ENCODE measurements around the gene DRD4. TPM values are rescaled to one million over a fixed set of nuclear protein-coding genes. Genes with fewer than 3 reads are reported as not detected.

DRD4 gene
- total RNA-seq, 1 experiment from 2014 or later, result not detected

DNA sequence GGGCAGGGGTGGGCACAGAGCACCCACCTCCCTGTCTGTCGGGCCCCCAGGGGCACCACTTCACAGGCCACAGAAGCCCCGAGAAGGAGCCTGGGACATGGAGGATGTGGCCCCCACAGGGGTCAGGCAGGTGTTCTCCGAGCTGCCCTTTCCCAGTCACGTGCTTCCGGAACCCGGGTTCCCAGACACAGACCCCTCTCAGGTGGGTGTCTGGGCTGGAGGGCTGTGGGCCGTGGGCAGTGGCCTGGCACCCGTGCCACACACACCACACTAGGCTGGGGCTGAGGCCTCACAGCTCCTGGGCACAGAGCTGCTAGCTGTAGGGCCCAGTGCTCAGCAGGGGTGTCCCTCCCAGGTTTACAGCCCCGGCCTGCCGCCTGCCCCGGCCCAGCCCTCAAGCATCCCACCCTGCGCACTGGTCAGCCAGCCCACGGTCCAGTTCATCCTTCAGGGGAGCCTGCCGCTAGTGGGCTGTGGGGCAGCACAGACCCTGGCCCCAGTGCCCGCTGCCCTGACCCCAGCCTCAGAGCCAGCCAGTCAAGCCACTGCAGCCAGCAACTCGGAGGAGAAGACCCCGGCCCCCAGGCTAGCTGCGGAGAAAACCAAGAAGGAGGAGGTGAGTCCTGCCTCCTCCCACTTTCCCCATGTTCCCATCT, 26.8 kb upstream of the DRD4 start:
- no peak for DNase-seq (ENCODE audit: low read depth)

DNA sequence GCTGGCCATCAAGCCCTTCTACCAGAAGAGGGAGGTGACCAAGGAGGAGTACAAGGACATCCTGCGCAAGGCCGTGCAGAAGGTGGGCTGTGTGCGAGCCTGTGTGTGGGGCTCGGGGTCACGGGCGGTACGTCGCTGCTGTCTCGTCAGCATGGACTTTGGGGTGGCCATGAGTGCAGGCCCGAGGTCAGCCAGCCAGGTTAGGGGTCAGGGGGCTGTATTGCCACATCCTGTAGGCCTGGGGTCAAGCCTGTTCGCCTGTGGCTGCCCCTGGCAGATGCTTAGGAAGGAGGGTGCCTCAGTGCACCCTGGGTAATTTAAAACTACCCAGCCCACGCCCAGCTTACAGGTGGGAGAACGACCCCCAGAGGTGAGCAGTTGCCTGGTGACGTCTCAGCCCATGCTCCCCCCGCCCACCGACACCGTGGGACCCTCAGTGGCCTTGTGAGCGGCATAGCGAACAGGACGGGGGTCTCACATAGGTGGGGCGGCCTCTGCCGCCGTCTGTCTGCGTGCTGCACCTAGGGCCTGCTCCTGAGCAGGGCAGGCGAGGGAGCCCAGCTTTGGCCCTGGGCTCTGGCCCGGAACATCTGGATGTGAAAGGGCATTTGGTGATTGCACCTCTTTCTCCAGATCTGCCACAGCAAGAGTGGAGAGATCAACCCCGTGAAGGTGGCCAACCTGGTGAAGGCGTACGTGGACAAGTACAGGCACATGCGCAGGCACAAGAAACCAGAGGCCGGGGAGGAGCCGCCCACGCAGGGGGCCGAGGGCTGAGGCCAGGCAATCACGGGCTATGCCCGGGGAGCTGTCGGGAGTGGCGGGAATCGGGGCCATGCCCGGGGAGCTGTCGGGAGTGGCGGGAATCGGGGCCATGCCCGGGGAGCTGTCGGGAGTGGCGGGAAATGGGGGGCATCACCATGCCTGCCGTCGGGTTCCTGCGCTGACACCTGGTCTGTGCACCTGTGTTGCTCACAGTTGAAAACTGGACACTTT, 25.8 kb upstream of the DRD4 start:
- DNase-seq (ENCODE audit: low read depth), result no peak

DNA sequence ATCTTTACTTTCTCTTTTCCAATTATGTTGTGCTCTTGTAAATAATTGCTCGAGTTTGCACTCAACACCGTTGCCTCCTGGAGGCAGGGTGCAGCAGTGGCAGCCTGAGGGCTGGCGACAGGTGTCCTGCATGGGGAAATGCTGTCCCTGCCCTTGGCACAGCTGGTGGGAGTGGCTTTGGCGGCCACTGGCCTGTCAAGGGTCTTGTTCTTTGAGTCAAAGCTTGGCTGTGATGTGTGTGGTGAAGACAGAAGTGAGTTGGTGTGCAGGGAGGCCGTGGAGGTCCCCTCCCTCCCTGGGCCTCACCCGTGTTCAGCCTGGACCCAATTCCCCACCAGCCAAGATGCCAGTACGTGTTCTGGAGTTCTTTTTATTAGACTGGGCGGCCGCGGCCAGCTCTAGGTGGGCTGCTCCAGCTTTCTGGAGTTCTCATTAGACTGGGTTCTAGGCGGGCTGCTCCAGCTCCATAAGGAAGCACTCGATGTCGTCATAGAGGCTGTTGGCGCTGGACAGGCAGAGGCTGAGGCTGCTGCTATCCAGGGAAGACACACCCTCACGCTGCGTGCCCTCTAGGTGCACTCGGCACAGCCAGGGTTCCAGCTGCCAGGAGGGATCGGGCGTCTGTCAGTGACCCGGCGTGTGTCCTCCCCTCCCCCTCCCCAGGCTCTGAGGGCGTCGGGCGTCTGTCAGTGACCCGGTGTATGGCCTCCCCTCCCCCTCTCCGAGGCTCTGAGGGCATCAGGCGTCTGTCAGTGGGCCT, 24.7 kb upstream of the DRD4 start:
- DNase-seq (ENCODE audit: low read depth), result no peak

DNA sequence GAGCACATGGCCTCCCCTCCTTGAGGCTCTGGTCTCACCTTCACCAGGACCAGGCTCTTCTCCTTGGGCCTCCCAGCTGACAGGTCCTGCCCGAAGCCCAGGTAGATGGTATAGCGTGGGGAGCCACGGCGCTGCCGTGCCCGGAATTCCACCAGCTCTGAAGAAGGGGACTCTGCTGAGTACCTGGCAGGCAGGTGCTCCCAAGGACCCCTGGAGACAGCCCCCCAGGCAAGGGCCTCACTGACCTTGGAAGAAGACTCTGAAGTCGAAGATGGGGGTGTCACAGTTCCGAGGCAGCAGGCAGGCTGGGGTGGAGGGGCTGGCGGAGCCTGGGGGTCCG, 24.1 kb upstream of the DRD4 start:
- DNase-seq (ENCODE audit: low read depth), result no peak

DNA sequence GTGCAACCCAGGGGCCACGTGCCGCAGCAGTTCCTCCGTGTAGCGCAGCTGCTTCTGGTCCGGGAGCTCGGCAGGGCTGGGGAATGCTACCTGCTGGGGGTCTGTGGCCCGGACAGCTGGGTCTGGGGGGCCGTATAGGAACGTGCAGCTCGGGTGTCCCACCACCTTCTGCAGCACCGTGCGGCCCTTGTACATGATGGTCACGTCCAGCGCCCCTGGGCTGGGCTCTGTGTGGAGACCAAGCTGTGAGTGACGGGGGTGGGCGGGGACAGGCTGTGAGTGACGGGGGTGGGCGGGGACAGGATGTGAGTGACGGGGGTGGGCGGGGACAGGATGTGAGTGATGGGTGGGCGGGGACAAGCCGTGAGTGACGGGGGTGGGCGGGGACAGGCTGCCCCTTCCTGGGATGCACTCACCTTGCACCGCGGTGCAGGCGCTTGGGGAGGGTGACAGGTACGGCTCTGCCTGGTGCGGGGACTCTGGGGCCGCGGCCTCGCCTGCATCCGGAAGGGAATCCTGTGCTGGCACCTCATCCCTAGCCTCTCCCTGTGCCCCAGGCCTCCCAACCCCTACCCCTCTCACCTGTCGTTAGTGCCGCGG, 23.6 kb upstream of the DRD4 start:
- peak; percentile 30 for DNase-seq (ENCODE audit: low read depth)

DNA sequence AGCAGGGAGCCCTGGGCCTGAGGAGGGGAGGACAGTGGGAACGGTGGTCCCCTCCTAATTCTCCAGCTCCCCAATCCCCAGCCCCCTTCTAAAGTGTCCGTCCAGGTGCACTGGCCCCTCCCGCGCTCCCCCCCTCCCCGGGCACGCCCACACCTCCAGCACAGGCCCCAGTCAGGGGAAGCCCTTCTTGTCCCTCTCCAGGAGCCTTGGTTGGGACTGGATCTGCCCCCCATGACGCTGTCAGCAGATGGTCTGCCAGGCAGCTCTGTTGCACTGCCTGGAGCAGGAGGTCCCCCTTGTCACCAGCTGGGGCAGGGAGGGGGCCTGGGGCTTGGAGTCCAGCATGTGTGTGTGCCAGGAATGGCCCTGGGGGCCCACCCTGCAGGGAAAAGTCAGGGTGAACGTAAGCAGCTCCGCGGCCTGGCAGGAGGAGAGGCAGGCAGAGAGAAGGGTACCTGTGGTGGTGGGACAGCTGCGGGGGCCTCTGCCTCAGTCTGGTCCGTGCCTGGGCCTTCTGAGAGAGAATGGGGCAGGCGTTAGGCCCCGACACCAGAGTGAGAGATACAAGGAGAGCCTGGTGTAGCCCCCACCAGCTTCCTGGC, 22.9 kb upstream of the DRD4 start:
- DNase-seq (ENCODE audit: low read depth), result no peak

GRCh38 chr11:614623-615503, 22.2 kb upstream of the DRD4 start:
- no peak for DNase-seq (ENCODE audit: low read depth)

DNA sequence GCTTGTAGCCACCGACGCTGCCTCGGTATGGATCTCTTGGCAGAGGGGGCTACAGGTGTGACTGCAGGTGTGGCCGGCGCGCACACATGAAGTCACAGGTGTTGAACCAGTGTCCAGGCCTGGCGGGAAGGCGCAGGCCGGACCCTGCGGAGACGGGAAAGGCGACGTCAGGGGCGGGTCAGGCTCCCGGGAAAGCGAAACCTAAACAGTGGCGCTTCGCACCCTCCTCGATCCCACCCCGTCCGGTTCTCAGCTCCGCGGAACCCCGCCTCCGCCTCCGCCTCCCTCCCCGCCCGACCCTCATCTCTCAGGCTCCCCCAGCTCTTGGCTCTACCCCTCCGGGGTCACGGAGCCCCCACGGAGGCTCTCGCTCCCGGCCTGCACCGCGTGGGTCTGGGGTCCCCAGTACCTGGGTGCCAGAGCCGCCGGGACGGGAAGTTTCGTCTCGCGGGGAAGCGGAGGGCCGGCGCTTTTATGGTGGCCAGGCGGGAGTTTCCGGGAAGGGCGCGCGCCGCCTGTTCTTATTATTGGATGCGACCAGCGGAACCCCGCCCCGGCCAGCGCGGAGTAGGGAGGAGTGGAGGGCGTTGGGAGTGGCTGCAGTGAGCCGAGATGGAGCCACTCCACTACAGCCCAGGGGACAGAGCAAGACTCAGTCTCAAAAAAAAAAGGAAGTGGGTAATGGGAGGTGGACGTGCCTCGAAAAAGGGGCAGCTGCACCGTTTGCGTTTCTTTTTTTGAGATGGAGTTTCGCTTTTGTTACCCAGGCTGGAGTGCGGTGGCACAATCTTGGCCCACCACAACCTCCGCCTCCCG, 21.4 kb upstream of the DRD4 start, which contains the start of gene IRF7:
Gene IRF7 (minus strand): TSS at position 447 of the 816 bp plus-strand sequence. CDS start 586 bp downstream, outside the sequence.
- peak; percentile 87 for DNase-seq (ENCODE audit: low read depth)

DNA sequence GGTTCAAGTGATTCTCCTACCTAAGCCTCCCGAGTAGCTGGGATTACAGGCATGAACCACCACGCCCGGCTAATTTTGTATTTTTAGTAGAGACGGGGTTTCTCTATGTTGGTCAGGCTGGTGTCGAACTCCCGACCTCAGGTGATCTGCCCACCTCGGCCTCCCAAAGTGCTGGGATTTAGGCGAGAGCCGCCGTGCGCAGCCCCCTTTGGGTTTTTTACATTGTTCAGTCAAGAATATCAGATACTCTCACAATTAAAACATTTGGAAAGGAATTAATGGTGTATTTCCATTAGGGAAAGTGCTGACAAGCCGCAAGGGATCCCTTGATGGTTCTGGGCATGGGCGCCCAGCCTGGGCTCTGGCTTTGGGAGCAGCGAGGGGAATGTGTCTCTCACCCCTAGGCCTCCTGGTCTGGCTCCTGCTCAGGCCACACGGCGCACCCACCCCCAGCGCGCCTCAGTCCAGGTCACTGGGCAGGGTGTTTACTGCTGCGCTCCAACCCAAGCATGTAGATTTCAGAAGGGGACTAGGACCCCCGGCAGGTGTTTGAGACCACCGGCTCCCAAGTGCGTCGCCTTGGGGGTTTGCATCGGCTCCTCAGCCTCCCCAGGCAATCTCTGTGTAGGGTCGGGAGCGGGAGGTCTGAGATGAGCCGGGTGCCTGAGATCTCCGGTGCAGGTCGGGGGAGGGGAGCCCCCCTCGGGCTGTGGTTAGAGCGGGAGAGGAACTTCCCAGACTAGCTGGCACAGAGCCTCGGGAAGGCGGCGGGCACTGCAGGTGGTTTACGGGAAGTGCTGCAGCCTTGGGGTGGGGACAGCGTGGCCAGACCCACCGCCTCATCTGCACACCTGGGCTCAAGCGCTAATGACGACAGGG, 20.5 kb upstream of the DRD4 start:
- no peak for DNase-seq (ENCODE audit: low read depth)

GRCh38 chr11:617199-617911, 19.7 kb upstream of the DRD4 start:
- no peak for DNase-seq (ENCODE audit: low read depth)

GRCh38 chr11:617912-618682, 19.0 kb upstream of the DRD4 start:
- DNase-seq (ENCODE audit: low read depth), result no peak

DNA sequence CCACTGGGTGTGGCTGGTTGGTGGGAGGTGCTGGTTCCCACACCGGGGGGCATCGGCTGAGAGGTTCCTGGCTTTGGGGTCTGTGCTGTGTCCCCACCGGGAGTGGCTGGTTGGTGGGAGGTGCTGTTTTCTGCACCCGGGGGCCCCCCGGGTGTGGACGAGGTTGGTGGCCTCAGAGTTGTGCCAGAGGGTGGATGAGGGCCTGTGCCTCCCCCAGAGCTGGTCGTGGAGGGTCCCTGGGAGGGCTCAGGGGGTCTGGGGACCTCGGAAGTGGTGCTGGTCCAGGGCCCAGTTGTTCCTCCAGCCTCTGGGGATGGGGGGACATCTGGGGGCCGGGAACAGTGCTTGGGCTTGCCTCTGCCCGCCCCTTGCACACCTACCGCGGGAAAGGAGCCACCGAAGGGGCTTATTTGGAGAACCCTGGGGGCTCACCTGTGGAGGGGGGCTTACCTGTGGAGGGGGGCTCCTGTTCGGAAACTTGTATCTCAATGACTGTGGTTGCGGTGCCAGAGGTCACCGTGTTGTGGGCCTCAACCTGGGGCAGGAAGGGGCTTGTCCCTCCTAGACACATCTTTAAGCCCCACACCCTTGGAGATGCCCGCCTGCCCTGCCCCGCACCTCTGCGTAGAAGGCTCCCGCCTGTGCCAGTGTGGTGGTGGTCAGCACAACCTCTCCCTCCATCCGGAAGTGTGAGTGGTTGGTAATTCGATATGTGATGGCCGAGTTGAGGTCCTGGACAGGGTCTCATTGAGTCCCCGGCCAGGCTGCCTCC, 18.0 kb upstream of the DRD4 start:
- DNase-seq (ENCODE audit: low read depth), result no peak

DNA sequence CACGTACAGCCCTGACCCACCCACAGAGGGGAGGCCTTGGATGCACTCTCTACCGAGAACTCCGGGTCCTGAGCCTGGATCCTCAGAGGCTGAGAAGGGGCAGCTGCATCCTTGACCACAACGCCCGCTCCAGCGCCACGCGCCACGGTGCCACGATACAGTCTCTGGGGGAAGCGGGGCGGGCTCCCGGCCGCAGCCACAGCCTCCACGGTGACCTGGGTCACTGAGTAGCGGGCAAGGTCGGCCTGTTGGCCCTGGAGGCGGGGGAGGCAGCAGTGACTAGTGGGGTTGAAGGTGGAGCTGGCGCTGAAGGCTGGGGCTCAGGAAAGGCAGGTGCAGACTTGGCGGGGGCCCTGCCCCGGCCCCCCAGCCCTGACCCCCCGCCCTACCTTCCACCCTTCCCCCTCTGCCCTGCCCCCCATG, 17.4 kb upstream of the DRD4 start:
- no peak for DNase-seq (ENCODE audit: low read depth)

- DNase-seq (ENCODE audit: low read depth), result no peak
Observed at GRCh38 chr11:620201-620600, 16.9 kb upstream of the DRD4 start.

- DNase-seq (ENCODE audit: low read depth), result no peak
Observed at GRCh38 chr11:620935-621814, 15.9 kb upstream of the DRD4 start.
